Brain microvascular endothelial cell (primary cell): ENCODE results near the gene BRIP1.

Source experiments
- DNase-seq: peaks from one replicate; pipeline ENCODE4 v3.0.0-alpha.2; 2020
- H3K27ac ChIP-seq: fragments of 250-450 bp; sonication (Bioruptor Pico); 2 replicates; pipeline ENCODE4 v1.5.1; 2020; ENCODE audit warnings: mild to moderate bottlenecking, moderate library complexity
- H3K27me3 ChIP-seq: fragments of 250-450 bp; sonication (Bioruptor Pico); replicated peaks from 2 replicates; pipeline ENCODE4 v1.5.1; 2020; ENCODE audit warnings: mild to moderate bottlenecking
- H3K36me3 ChIP-seq: fragments of 250-450 bp; sonication (Bioruptor Pico); replicated peaks from 2 replicates; pipeline ENCODE4 v1.5.1; 2020; ENCODE audit warnings: mild to moderate bottlenecking
- H3K4me3 ChIP-seq: 2 replicates; pipeline ENCODE4 v1.5.1; 2011; ENCODE audit warnings: low read depth, mild to moderate bottlenecking, control low read depth, low read length, moderate library complexity
- in situ Hi-C: cut with HindIII; loops from 2 replicates; pipeline ENCODE4 v1.10.0; 2017; ENCODE audit warnings: low sequenced_read_pairs, low pct_ligation_motif_present
- TF ChIP-seq, protein P1 (sequence below): IDR thresholded peaks from 2 replicates; pipeline ENCODE4 v1.5.1; 2011; ENCODE audit warnings: low read depth, mild to moderate bottlenecking, moderate library complexity, low read length, control low read depth, inconsistent platforms; ENCODE audit errors: missing control alignments

Gene BRIP1

DNA sequence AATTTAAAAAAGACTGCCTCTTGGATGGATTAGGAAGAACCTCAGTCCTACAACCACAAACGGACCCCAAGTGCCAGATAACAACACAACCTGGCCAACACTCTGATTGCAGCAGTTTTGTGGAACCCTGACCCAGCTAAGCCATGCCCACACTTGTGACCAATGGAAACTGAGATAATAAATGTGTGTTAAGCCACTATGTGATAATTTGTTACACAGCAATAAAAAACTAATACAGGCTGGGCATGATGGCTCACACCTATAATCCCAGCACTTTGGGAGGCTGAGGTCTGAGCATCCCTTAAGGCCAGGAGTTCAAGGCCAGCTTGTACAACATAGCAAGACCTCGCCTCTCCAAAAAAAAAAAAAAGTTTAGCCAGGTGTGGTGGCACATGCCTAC lies 127.5 kb downstream of the BRIP1 start:
- TF ChIP-seq, protein P1, sequence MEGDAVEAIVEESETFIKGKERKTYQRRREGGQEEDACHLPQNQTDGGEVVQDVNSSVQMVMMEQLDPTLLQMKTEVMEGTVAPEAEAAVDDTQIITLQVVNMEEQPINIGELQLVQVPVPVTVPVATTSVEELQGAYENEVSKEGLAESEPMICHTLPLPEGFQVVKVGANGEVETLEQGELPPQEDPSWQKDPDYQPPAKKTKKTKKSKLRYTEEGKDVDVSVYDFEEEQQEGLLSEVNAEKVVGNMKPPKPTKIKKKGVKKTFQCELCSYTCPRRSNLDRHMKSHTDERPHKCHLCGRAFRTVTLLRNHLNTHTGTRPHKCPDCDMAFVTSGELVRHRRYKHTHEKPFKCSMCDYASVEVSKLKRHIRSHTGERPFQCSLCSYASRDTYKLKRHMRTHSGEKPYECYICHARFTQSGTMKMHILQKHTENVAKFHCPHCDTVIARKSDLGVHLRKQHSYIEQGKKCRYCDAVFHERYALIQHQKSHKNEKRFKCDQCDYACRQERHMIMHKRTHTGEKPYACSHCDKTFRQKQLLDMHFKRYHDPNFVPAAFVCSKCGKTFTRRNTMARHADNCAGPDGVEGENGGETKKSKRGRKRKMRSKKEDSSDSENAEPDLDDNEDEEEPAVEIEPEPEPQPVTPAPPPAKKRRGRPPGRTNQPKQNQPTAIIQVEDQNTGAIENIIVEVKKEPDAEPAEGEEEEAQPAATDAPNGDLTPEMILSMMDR = no peak

DNA sequence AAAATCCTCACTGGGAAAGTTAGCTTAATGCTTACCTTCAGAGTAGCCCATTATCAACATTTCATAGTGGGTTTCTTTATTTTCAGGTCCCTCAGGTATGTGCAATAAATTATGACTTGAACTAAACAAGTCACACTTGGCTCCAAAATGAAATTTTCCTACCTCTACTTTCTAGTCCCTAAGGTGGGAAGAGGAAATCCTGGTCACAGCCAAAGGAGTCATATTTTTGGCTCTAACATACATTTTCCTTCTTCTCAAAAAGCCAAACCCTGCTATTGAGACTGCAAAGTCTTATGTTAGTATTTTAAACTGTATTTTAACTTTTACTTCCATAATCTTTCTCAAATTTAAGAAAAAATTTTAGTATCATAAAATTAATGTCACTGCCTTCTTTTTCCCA lies 128.9 kb downstream of the BRIP1 start:
- Histone ChIP-seq H3K4me3 (no peak overlapping the region), H3K36me3 (no peaks in the 10 kb centered on the region), H3K27ac (no peak overlapping the region), H3K27me3 (no peaks in the 10 kb centered on the region)
- in situ Hi-C loops = no loop called here
- TF ChIP-seq, protein P1 = no peak
- DNase-seq = no peak

More for the DNA sequence above, 127.5 kb downstream of the BRIP1 start:
- Histone ChIP-seq H3K27me3 (no peaks in the 10 kb centered on the region), H3K36me3 (no peaks in the 10 kb centered on the region), H3K27ac (no peak overlapping the region), H3K4me3 (no peak overlapping the region)
- in situ Hi-C loops = no loop called here
- DNase-seq = no peak

DNA sequence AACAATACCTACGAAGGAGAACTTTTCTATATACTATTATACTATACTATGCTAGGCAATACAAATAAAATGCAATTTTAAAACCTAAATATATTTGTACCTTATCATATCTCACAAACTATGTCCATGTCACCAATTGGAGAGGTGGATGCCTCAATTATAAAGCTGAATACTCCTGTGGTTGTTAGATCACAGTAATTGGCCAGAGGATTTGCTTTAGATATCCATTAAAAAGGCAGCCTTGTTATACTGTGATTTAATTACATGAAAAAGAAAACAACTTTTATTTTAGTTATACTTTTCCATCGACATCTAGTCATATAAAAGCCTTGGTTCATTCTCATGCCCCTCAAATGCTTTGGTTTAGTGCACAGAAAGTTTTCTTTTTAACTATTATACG lies 129.3 kb downstream of the BRIP1 start:
- in situ Hi-C loops = no loop called here
- Histone ChIP-seq H3K36me3 (no peaks in the 10 kb centered on the region), H3K27me3 (no peaks in the 10 kb centered on the region), H3K4me3 (no peak overlapping the region), H3K27ac (no peak overlapping the region)
- DNase-seq = no peak
- TF ChIP-seq, protein P1 = no peak

DNA sequence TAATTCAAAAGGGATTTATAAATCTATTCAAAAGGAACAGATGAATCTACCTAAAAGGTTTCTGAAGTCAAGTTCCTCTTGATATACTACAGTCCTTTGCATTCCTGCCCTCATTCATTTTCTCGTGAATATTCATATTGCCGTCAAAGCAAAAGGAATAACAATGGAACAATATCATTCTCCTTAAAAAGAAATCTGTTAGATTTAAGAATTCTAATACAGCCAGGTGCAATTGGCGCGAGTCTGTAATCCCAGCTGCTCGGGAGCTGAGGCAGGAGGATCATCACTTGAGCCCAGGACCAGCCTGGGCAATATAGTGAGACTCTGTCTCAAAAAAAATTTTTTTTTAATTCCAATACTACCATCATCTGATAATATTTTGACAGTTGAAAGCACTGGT lies 130.3 kb downstream of the BRIP1 start:
- H3K27me3 ChIP-seq = no peaks in the 10 kb centered on the region
- H3K27ac ChIP-seq = no peak overlapping the region
- no peaks in the 10 kb centered on the region for H3K36me3 ChIP-seq
- TF ChIP-seq, protein P1 = no peak
- no peak for DNase-seq
- H3K4me3 ChIP-seq = no peak overlapping the region
- in situ Hi-C loops = no loop called here

DNA sequence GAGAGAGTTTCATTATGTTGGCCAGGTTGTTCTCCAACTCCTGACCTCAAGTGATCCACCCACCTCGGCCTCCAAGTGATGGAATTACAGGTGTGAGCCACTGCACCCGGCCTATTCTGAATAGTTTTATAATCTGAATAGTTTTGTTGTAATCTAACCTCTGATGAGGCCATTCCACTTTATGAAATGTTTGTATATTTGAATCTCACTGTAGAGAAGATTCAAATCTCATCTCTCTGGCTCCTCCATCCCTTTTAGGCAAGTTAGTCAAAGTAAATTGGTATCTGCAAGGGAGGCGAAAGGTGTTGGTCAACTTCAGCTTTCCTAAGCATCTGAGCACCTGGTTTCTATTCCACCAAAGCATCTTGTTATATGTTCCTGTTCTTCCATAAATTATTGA lies 131.2 kb downstream of the BRIP1 start:
- Histone ChIP-seq H3K4me3 (no peak overlapping the region), H3K27me3 (no peaks in the 10 kb centered on the region), H3K27ac (no peak overlapping the region), H3K36me3 (no peaks in the 10 kb centered on the region)
- in situ Hi-C loops = no loop called here
- DNase-seq = no peak
- TF ChIP-seq, protein P1 = no peak

DNA sequence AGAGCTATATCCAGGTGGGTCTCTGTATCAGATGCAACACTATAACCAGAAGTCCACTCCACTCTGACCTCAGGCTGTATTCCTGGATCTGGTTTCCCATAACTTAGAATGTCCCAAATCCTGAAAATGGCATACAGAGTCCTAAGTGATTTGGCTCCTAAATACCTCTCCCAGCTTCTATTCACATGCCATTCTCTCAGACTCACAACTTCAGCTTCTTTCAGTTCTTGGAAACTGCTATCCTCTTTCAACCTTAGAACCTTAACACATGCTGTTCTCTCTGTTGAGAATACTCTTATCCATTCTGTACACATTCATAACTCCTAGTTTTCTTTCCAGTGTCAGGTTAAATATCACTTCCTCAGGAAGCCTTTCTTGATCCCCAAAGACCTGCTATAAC lies 132.0 kb downstream of the BRIP1 start:
- in situ Hi-C loops = no loop called here
- TF ChIP-seq, protein P1 = no peak

More for the DNA sequence above, 132.0 kb downstream of the BRIP1 start:
- no peak for DNase-seq
- no peak overlapping the region for H3K27ac ChIP-seq
- H3K36me3 ChIP-seq = no peaks in the 10 kb centered on the region
- H3K27me3 ChIP-seq = no peaks in the 10 kb centered on the region
- H3K4me3 ChIP-seq = no peak overlapping the region
